DMS153 treated with DMSO at 0.1 percent for 48 hours (cell line): ENCODE measurements around the gene CHEK1.
"Not testable (repeated sequence)": the region's sequence is repeated elsewhere in the genome, so short reads cannot be mapped to it uniquely, and the experiment has no call there.

Experiments
- DNase-seq: peaks from one replicate; lab custom pipeline; 2025; ENCODE audit not compliant: unreplicated experiment; lab: John Stamatoyannopoulos, UW

CHEK1 gene

DNA sequence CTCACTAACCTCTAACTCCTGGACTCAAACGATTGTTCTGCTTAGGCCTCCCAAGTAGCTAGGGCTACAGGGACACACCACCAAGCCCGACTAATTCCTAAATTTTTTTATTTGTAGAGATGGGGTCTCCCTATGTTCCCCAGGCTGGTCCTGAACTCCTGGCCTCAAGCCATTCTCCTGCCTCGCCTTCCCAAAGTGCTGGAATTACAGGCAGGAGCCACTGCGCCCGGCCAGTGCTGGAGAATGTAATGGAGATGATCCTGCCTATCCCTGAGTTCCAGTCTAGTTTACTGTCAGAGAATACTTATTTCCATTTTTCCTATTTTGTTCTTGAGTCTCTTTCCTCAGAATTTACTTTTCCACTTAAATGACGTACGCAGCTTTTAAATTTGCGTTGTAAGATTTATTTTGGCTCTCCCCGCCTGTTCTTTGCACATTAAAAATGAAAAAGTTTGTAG, at the start of gene CHEK1:
TSS of gene CHEK1 (plus strand) at position 408 of the 458 bp plus-strand sequence. CDS start 1,606 bp downstream, outside the sequence.
- DNase-seq: no peak

DNA sequence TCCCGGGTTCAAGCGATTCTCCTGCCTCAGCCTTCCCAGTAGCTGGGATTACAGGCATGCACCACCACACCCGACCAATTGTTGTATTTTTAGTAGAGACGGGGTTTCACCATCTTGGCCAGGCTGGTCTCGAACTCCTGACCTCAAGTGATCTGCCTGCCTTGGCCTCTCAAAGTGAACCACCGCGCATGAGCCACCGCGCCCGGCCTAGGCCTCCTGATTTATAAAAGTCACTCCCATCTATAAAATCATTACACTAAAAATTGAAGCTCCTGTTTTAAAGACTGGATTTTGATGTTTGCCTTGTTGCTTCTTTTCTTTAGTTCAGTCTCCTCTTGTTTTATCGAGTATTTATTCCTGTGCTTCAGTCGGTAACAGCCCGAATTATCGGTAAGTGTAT, 47.8 kb upstream of the CHEK1 start:
- DNase-seq: not testable (repeated sequence)

DNA sequence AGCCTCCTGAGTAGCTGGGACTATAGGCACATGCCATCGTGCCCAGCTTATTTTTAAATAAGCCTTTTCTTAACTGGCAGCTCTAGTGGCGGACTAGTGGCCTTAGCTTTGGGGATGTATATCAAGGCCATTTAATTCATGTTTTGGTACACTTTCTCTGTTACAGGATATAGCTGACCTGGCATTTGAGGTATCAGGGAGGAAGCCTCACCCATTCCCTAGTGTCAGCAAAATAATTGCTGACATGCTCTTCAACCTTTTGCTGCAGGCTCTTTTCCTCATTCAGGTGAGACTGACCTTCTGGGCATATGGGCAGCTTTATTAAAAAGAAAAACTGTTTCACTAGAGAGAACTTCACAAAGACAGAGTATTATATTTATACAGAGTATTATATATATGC, 46.2 kb upstream of the CHEK1 start:
- no peak for DNase-seq

DNA sequence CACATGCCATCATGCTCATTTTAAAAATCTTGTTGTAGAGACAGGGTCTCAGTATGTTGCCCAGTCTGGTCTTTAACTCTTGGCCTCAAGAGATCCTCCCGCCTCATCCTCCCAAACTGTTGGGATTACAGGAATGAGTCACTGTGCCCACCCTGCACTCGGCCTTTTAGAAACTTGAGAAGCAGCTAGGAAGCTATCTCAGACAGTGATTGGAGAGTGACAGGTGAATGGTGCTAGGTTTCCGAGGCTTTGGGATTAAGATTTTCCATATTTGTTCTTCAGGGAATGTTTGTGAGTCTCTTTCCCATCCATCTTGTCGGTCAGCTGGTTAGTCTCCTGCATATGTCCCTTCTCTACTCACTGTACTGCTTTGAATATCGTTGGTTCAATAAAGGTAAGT, 45.2 kb upstream of the CHEK1 start:
- no peak for DNase-seq

DNA sequence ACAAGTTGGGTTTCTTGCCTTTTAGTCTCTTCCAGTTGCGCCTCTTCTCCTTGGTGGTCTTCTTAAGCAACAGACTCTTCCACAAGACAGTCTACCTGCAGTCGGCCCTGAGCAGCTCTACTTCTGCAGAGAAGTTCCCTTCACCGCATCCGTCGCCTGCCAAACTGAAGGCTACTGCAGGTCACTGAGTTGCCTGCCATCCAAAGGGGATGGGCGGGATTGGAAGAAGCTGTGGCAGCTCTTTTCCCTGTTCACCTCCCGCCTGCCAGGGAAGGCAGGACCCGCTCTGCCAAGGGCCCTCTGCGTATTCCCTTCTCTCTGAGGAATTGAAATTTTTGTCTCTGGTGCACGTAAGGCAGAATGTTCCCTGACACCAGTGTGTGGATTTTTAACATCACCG, 41.5 kb upstream of the CHEK1 start:
- DNase-seq: no peak

DNA sequence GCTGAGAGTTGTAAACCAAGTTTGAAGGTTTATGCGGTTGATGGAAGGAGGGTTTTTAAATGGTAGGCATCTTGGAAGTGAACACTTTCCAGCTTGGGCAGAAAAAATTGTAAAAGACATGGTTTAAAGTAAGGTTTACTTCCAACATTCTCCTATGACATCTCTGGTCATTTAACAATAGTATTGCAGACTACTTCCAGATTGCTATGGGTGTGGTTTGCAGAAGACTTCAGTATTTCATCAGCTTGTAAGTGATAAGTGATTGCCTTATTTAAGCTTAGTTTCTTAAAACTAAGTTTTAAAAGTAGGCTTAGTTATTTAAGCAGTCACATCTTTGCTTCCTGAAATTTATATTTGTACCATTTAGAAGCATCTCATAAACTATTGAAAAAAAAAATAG, 39.5 kb upstream of the CHEK1 start:
- no peak for DNase-seq

DNA sequence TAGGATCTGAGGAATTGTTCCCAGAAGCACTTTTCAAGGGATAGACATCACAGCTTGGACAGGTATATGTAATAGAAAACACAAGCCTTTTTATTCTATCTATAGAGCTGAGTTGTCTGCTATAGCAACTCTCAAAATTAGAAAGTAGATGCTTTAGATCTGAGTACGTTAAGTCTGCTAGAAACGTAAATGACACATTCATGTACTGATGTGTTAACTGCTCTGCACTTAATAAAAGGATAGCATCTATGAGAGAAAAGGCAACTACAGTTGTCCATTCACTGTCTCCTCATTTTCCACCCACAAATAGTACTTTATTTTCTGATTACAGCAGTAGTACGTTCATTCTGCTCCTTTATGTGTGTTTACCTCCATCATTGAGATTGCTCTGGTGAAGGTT, 38.3 kb upstream of the CHEK1 start:
- DNase-seq: no peak

DNA sequence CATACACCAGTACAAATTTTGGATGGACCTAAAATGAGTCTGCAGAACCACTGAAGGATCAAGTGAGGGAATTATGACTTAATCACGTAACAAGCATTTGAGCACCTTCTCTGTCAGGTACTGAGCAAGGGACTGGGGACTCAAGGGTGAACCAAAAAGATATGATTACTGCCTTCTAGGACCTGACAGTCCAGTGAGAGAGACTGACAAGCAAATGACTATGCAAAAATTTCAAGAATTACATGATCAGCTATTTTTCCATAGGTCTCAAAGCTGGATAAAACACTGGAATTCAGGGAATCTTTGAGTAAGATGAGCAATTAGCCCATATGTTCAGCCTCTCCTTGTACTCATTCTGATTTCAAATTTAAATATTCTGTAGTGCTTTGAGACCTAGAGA, 37.5 kb upstream of the CHEK1 start:
- DNase-seq: no peak

DNA sequence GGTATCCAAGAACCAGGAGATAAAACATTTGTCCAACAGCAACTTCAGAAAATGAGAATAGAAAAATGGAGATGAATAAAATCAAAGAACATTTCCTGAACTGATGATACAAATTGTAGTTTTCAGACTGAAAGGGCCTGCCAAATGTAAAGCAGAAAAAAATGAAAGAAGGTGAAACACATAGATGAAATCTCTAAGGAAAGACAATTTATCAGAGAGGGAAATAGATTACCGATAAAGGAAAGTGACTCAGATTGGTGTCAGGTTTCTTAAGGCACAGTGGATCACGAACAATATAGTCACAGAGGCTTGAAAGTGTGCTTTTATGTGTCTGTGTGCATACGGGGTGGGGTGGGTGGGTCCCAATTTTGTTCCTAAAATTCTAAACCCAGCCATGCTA, 36.5 kb upstream of the CHEK1 start:
- no peak for DNase-seq

DNA sequence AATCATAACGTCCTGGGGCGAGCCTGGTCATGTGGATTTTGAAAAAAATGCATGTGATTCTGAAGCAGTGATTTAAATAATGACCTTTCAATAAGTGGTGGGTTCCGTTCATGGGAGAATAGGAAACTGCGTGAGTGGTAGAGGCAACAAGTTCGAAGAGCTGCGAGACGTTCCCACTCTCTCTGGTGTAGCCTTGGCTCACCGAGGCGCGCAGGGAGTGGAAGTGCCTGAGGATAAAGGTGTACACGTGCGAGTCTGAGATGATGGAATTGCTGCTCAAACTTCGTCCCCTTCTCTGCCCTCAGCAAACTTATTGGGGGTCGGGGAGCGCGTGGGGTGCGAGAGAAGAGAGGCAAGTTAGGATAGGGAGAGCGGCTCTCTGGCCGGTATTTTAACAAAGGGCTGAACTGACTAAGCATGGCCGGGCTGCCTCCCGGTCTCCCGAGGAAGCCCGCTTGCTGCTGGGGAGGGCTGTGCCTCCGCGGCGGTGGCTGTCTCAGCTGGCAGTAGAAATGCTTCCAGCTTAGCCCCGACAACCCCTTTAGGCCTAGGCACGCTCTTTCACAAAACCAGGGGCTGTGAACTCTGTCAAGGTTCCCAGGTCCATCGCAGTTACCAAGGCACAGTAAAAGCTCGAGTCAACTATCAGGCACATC, 33.2 kb upstream of the CHEK1 start:
- no peak for DNase-seq

DNA sequence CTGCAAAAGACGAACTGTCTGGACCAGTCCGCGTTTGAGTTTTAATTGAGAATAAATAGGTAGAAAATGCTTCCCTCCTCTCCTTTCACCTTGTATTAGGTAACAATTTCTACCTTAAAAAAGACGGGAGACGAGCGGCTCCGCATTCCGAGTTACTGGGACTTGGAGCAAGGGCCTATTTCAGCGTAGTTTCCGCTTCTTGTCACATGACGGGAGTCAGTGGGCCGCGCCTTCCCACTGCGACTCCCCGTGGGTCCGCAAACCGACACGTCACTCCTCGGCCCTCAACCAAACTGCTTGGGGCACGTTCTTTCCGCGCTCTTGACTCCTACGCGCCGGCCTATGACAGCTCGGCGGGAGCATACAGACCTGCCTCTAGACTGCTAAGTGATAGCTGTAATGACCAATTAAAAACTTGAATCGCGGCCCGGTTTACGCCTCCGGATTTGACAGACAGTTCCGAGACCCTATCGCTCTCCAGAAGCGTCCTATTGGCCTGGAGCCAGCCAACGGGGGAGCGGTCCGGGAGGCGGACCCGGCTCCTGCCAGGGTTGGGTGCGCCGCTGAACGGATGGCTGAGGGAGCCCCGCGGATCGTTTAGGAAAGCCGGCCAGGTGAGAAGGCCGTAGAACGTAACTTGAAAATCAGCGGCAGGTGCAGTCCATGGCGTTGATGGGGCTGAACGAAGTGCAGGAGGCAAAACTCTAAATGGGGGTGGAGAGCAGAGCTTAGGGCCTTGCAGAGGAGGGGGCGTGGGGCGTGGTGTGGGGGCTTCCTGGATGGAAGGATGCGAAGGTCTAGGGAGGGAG, 32.5 kb upstream of the CHEK1 start, which contains the start of gene STT3A:
TSS of gene STT3A (plus strand) at position 548 of the 809 bp plus-strand sequence. CDS start 3,064 bp downstream, outside the sequence.
- peak; percentile 99 for DNase-seq

DNA sequence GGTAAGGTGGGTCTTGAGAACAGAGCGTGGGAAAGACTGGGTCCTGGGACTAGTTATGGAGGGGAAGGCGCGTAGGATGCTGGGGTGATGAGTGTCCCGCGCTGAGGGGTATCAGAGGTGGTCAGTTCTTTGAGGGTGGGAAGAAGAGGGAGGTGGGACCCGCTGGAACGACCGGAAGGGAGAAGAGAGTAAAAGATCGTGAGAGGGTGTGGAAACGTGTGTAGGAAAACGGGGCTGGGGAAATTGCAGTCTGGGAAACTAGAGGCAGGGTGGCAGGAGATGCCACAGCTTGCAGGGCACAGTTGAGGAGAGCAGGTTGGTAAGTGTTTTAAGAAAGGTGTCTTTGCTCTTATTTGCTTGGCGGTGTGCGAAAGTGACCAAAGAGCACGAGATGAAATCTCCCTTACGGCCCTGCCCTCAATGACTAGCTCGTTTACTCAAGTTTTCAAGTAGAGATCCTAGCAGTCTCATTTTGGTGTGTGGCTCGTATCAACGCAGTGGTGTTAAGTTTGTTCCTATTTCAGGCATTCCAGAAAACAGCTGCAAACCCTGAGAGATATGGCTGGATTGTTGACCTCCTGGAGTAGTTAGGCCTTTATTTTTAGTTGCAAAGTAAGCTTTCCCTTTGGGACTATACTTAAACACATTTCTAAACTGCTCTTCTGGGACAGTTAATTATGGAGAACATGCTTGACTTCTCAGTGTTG, 31.7 kb upstream of the CHEK1 start:
- no peak for DNase-seq

DNA sequence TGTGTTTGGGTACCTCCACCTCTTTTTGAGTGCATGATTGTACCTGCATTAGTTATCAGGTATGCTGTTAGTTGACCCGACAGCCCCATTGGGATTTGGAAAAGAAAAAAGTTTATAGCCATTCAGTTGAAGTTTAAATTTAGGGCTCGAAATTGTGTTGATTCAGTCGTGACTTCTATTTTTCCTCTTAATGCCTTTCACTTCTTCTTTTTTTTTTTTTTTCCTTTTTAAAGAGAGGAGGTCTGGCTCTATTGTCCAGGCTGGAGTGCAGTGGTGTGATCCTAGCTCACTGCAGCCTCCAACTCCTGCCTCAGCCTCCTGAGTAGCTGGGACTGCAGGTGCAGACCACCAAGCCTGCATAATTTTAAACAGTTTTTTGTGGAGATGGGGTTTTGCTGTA, 30.0 kb upstream of the CHEK1 start:
- no peak for DNase-seq

DNA sequence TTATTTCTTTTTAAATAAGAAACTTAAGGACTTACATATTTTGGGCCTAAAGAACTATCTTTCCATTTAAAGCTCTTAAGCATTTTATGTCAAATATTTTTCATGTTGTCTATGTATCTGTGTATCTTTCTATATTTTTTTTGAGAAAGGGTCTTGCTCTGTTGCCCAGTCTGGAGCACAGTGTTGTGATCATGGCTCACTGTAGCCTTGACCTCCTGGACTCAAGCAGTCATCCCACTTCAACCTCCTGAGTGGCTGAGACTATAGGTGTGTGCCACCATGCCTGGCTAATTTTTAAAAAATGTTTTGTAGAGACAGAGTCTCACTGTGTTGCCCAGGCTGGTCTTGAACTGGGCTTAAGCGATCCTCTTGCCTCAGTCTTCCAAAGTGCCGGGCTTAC, 24.3 kb upstream of the CHEK1 start:
- DNase-seq: no peak

DNA sequence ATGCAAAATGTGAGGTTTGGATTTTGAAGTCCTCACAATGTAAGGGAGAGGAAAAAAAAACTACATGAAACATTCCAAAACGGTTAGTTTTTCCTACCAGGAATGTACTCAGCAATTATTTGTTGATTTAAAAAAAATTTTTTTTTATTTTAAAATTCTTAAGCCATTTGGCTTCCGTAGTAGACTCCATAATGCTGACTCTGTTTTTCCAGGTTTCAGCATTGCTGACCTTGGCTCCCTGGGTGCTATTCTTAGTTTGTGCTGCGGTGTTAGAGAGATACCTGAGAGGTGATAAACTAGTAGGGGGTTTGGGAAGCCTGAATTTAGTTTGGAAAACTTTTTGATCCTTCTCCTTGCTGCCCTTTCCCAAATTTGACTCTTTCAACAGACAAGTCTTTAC, 21.8 kb upstream of the CHEK1 start:
- DNase-seq: no peak

DNA sequence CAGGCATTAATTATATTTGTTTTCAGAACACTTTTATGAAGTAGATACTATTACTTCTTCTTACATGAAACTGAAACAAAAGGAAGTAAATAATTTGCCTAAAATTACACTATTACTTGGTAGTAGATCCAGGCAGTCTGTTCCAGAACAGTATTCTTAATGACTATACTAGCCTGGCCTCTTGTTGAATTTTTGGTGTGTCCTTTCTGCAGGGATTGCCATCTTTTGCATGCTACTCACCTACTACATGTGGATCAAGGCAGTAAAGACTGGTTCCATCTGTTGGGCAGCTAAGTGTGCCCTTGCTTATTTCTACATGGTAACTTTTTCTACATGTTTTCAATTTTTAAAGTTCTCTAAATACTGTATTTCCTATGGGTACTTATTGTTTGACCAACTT, 19.5 kb upstream of the CHEK1 start:
- no peak for DNase-seq

DNA sequence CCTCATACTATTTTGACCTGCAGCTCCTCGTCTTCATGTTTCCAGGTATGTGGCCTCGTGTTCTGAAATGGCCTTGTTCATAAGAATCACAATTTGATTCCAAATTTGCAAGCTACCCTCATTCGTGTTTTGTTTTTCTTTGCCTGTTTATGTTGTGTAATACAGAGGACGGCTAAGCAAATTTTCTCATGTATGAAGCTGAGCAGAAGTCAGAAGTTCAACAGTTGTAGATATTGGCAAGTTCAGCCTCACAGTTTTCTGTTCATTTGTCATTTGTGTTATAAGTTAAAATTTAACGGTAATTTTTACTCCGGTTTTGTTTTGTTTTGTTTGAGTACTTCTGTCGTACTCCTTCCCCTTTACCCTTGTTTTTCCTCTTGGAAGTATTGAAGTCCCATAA, 15.4 kb upstream of the CHEK1 start:
- no peak for DNase-seq

DNA sequence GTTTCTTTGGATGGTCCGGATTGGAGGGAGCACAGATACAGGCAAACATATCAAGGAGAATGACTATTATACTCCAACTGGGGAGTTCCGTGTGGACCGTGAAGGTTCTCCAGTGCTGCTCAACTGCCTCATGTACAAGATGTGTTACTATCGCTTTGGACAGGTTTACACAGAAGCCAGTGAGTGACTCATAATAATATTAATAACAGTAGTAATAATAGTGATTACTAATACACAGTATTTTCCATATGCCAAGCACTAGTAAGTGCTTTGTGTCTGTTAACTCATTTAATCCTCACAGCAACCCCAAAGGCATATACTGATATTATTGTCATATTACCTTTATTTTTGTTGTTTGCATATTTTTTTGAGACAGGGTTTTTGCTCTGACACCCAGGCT, 6.6 kb upstream of the CHEK1 start:
- DNase-seq: no peak

DNA sequence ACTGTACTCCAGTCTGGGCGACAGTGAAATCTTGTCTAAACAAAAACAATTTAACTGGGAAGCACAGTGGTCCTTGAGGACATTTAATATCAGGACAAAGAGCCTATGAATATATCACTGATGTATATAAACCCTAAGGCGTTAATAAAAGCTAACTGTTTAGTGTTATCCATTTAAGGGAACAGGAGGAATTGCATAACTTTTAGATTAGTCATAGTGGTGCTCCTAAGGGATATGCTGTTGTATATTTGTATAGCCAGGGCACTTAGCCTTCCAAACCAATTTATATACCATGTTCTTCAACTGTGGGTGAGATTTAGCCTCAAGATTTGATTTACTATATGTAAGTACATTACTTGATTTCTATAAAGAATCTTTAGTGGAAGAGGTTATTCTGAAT, 3.0 kb upstream of the CHEK1 start:
- DNase-seq: no peak

DNA sequence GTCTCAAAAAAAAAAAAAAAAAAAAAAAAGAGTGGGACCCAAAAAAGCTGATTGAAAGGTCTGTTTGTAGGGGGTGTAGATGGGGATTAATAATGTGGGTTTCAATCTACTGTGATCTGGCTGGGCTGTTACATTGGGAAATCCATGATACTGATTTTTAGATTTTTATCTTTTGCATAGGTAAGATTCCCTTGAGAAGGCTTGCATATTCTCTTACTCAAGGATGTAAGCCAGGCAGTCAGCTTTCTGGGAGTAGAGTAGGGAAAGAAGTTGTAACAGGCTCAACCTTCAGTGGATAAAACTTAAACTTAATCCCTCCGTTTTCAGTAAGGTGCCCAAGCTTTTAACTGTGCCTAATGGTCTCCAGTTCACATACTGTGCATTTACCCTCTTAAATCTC, 1.9 kb upstream of the CHEK1 start:
- DNase-seq: no peak

DNA sequence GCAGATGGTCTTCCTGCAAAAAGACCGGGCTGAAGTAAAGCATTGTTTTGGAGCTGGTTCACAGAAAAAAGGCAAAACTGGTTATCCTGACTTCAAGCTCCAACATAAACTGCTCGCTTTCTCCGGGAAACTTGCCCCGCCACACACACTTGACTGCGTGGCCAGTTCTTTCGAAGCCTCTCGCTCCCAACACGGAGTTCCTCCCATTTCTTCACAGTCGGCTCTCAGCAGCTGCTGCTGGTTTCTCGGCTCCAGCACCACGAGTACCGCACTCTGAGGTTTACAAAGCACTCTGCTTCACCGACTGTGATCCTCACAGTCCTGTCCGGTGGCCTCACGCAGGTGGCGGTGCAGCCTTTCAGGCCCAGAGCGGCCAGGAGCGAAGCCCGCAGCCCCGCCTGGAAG, 264 bp downstream of the CHEK1 start:
- DNase-seq: no peak
